ENCODE data around the gene PRDX6.

DNA sequence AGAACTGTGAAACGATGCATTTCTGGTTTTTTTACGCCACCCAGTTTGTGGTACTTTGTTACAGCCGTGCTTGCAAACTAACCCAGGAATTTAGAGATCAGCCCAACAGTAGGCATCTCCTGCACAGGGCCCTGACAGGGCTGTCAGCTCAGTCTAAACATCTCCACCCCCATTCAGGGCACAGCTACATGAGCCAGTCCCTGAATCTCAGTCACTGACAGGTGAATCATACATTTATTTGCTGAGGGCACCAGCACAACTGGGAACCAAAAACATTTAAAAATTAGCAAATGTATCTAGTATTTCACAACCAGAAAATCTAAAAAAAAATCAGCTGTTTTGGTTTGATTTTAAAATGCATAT is 30.7 kb downstream of the PRDX6 start:
- TF ChIP-seq, protein P1, sequence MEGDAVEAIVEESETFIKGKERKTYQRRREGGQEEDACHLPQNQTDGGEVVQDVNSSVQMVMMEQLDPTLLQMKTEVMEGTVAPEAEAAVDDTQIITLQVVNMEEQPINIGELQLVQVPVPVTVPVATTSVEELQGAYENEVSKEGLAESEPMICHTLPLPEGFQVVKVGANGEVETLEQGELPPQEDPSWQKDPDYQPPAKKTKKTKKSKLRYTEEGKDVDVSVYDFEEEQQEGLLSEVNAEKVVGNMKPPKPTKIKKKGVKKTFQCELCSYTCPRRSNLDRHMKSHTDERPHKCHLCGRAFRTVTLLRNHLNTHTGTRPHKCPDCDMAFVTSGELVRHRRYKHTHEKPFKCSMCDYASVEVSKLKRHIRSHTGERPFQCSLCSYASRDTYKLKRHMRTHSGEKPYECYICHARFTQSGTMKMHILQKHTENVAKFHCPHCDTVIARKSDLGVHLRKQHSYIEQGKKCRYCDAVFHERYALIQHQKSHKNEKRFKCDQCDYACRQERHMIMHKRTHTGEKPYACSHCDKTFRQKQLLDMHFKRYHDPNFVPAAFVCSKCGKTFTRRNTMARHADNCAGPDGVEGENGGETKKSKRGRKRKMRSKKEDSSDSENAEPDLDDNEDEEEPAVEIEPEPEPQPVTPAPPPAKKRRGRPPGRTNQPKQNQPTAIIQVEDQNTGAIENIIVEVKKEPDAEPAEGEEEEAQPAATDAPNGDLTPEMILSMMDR (IDR thresholded peaks at IDR 0.05; ENCODE audit: extremely low read depth in 1 of 2, insufficient read depth in 1 of 2, low read depth in 1 of 2, low read length in 2 of 2), result no peak
- no peak for TF ChIP-seq POLR2AphosphoS5 (IDR thresholded peaks at IDR 0.05; ENCODE audit: insufficient read depth, low read depth, low read length)
- TF ChIP-seq, protein P2, sequence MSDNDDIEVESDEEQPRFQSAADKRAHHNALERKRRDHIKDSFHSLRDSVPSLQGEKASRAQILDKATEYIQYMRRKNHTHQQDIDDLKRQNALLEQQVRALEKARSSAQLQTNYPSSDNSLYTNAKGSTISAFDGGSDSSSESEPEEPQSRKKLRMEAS (IDR thresholded peaks at IDR 0.05; ENCODE audit: insufficient read depth, insufficient read length), result no peak
- TF ChIP-seq POLR2A (IDR thresholded peaks at IDR 0.05; ENCODE audit: low read depth, low read length), result no peak
- no peak for TF ChIP-seq EZH2 (IDR thresholded peaks at IDR 0.05; ENCODE audit: borderline replicate concordance, low read depth, low read length, severe bottlenecking)
- TF ChIP-seq GATA2 (IDR thresholded peaks at IDR 0.05; ENCODE audit: insufficient read depth, insufficient read length, low read depth, low read length), result no peak
